HCT116 (cell line): Measurements from ENCODE around the gene ZNF423. TPM values are rescaled to one million over a fixed set of nuclear protein-coding genes. Genes with fewer than 3 reads are reported as not detected.

ENCODE experiments used
- ATAC-seq: fragments of 200-7000 bp; cut with Tn5 transposase; 2 replicates; pipeline ENCODE4 v1.9.1; 2020; ENCODE audit warnings: mild to moderate bottlenecking, moderate library complexity
- BruUV-seq: library from RNA; stranded (reverse); fragments of 400-500 nt; replicated peaks from 2 replicates; lab custom pipeline; 2021; lab: Mats Ljungman, UMichigan
- CTCF ChIA-PET: fragments of 300-600 bp; sonication (Branson Sonifier 250); formaldehyde crosslinking; loops from one replicate; lab custom pipeline; 2021; ENCODE audit warnings: antibody characterized with exemption; lab: Charles Lee
- POLR2A ChIA-PET: fragments of 300-600, 350-600 bp; sonication (Branson Sonifier 250); formaldehyde crosslinking; loops from one replicate; lab custom pipeline; 2021; ENCODE audit warnings: antibody characterized with exemption; lab: Charles Lee
- RAD21 ChIA-PET, 2 experiments: fragments of 300-600 bp; sonication (Branson Sonifier 250); formaldehyde crosslinking; loops; one replicate each; lab custom pipeline; 2023; ENCODE audit warnings: low total read pairs in 2 of 2; ENCODE audit not compliant: uncharacterized antibody in 2 of 2, unreplicated experiment in 2 of 2, low non-redundant PET in 1 of 2; lab: Charles Lee
- DNase-seq: peaks from one replicate; pipeline ENCODE4 v3.0.0-alpha.2; 2010; ENCODE audit warnings: low read depth, low spot score
- H2AFZ ChIP-seq: fragments of 200-600 bp; shearing (Covaris generic), sonication (generic); 2 replicates; pipeline ENCODE4 v1.6.1; 2017; ENCODE audit warnings: low read depth, mixed run types, mixed read lengths, antibody characterized with exemption, low read length; ENCODE audit not compliant: poor library complexity, severe bottlenecking
- H3K27ac ChIP-seq: 2 replicates; pipeline ENCODE4 v1.5.1; 2012; ENCODE audit warnings: low read depth, low read length
- H3K27me3 ChIP-seq: fragments of 200-600 bp; sonication (generic); 2 replicates; pipeline ENCODE4 v1.6.1; 2016; ENCODE audit warnings: mixed run types, low read length, mixed read lengths; ENCODE audit not compliant: insufficient read depth
- H3K36me3 ChIP-seq, 2 experiments: fragments of 200-500 bp in 1 of 2; fragments of 200-600 bp in 1 of 2; sonication (Bioruptor generic) in 1 of 2; sonication (generic) in 1 of 2; 2 replicates each; pipeline versions ENCODE4 v1.5.1 to v1.6.1; 2014 to 2016; ENCODE audit warnings: low read length in 2 of 2, inconsistent platforms in 1 of 2, mixed read lengths in 1 of 2, mixed run types in 1 of 2; ENCODE audit not compliant: insufficient read depth in 2 of 2, control insufficient read depth in 1 of 2
- H3K4me1 ChIP-seq, 2 experiments: fragments of 200-600 bp in 1 of 2; sonication (generic) in 1 of 2; 2 replicates each; pipeline versions ENCODE4 v1.5.1 to v1.6.1; 2012 to 2017; ENCODE audit warnings: low read length in 2 of 2, inconsistent platforms in 1 of 2, mild to moderate bottlenecking in 1 of 2, mixed read lengths in 1 of 2, mixed run types in 1 of 2, moderate library complexity in 1 of 2; ENCODE audit not compliant: insufficient read depth in 2 of 2, control insufficient read depth in 1 of 2
- H3K4me2 ChIP-seq: fragments of 200-600 bp; sonication (generic); 2 replicates; pipeline ENCODE4 v1.6.1; 2017; ENCODE audit warnings: mixed run types, low read length, mixed read lengths
- H3K4me3 ChIP-seq, 2 experiments: fragments of 200-600 bp in 1 of 2; sonication (generic) in 1 of 2; replicated peaks in 1 of 2; 2 replicates each; pipeline ENCODE4 v1.5.1; 2011 to 2016; ENCODE audit warnings: low read length in 2 of 2, control low read depth in 1 of 2, low read depth in 1 of 2, mild to moderate bottlenecking in 1 of 2, mixed read lengths in 1 of 2, mixed run types in 1 of 2
- H3K79me2 ChIP-seq: fragments of 200-600 bp; sonication (generic); 2 replicates; pipeline ENCODE4 v1.6.1; 2017; ENCODE audit warnings: mild to moderate bottlenecking, mixed run types, low read length, moderate library complexity, mixed read lengths; ENCODE audit not compliant: insufficient read depth
- H3K9ac ChIP-seq: fragments of 200-600 bp; sonication (generic); 2 replicates; pipeline ENCODE4 v1.6.1; 2016; ENCODE audit warnings: low read length, mixed read lengths
- H3K9me2 ChIP-seq: fragments of 200-600 bp; sonication (generic), shearing (Covaris generic); 2 replicates; pipeline ENCODE4 v1.6.1; 2017; ENCODE audit warnings: mixed run types, mild to moderate bottlenecking, moderate library complexity; ENCODE audit not compliant: insufficient read depth
- H3K9me3 ChIP-seq, 2 experiments: fragments of 200-500 bp in 1 of 2; fragments of 200-600 bp in 1 of 2; sonication (Bioruptor generic) in 1 of 2; sonication (generic) in 1 of 2; 2 replicates each; pipeline ENCODE4 v1.6.1; 2014 to 2017; ENCODE audit warnings: low read length in 2 of 2, mixed read lengths in 2 of 2, inconsistent platforms in 1 of 2, low read depth in 1 of 2, mild to moderate bottlenecking in 1 of 2, mixed run types in 1 of 2, moderate library complexity in 1 of 2; ENCODE audit not compliant: control insufficient read depth in 1 of 2, insufficient read depth in 1 of 2
- H4K20me1 ChIP-seq: fragments of 200-600 bp; sonication (generic), shearing (Covaris generic); 2 replicates; pipeline ENCODE4 v1.6.1; 2017; ENCODE audit warnings: mixed run types, mild to moderate bottlenecking, moderate library complexity; ENCODE audit not compliant: insufficient read depth
- ATF3 ChIP-seq: IDR thresholded peaks from 2 replicates; pipeline ENCODE4 v1.6.1; 2012
- CBX3 ChIP-seq: IDR thresholded peaks from 2 replicates; pipeline ENCODE4 v1.6.1; 2012; ENCODE audit warnings: low read depth
- CEBPB ChIP-seq: IDR thresholded peaks from 2 replicates; pipeline ENCODE4 v1.6.1; 2012; ENCODE audit warnings: low read depth
- EGR1 ChIP-seq: IDR thresholded peaks from 2 replicates; pipeline ENCODE4 v1.6.1; 2012; ENCODE audit warnings: low read depth
- EZH2phosphoT487 ChIP-seq: fragments of 200-600 bp; IDR thresholded peaks from 2 replicates; pipeline ENCODE4 v1.6.1; 2018; ENCODE audit warnings: antibody characterized with exemption, borderline replicate concordance
- FOSL1 ChIP-seq: IDR thresholded peaks from 2 replicates; pipeline ENCODE4 v1.6.1; 2012; ENCODE audit warnings: low read depth
- JUND ChIP-seq: IDR thresholded peaks from 2 replicates; pipeline ENCODE4 v1.6.1; 2012
- RAD21 ChIP-seq: IDR thresholded peaks from 2 replicates; pipeline ENCODE4 v1.6.1; 2012; ENCODE audit warnings: low read depth, mild to moderate bottlenecking
- REST ChIP-seq: IDR thresholded peaks from 2 replicates; pipeline ENCODE4 v1.6.1; 2012; ENCODE audit warnings: low read depth
- SP1 ChIP-seq: IDR thresholded peaks from 2 replicates; pipeline ENCODE4 v1.6.1; 2012; ENCODE audit warnings: low read depth
- SRF ChIP-seq: IDR thresholded peaks from 2 replicates; pipeline ENCODE4 v1.6.1; 2012; ENCODE audit warnings: low read depth
- TCF7L2 ChIP-seq: IDR thresholded peaks from 2 replicates; pipeline ENCODE4 v1.7.0; 2011; ENCODE audit warnings: borderline replicate concordance, inconsistent platforms; ENCODE audit not compliant: insufficient read depth, insufficient read length; ENCODE audit errors: extremely low read depth
- ZBTB33 ChIP-seq: IDR thresholded peaks from 2 replicates; pipeline ENCODE4 v1.6.1; 2011; ENCODE audit warnings: mild to moderate bottlenecking, low read length, moderate library complexity; ENCODE audit not compliant: insufficient replicate concordance; ENCODE audit errors: extremely low read depth
- ZNF274 ChIP-seq: fragments of 200-500 bp; sonication (Bioruptor generic); IDR thresholded peaks from 2 replicates; pipeline ENCODE4 v1.6.1; 2014; ENCODE audit warnings: mild to moderate bottlenecking, low read depth, low read length, inconsistent platforms
- intact Hi-C: fragments of 100-400 bp; cut with micrococcal nuclease; formaldehyde crosslinking; loops from 2 replicates; pipeline ENCODE4 v1.10.0; 2022
- total RNA-seq: library from RNA; stranded (reverse); gene quantifications from one replicate; pipeline ENCODE4 v1.2.1, GENCODE V29; 2021; ENCODE audit not compliant: unreplicated experiment

The ZNF423 gene
- total RNA-seq, 1 experiment from 2014 or later: 0.22 TPM

- Histone ChIP-seq H3K27me3 (no peaks in the 10 kb centered on the region), H3K9me3 (no peaks in the 10 kb centered on the region), H3K36me3 (no peaks in the 10 kb centered on the region), H3K4me1 (no peaks in the 10 kb centered on the region; a peak in 2 of 4 replicates), H3K27ac (no peak overlapping the region), H3K4me2 (no peak overlapping the region), H3K9ac (no peak overlapping the region), H3K79me2 (no peaks in the 10 kb centered on the region), H3K9me2 (no peaks in the 10 kb centered on the region), H2AFZ (no peak overlapping the region), H3K4me3 (no peak overlapping the region), H4K20me1 (no peaks in the 10 kb centered on the region; the same call in 1 of the 2 replicates)
- CTCF ChIA-PET: no interaction called here
- ATAC-seq (no peak), DNase-seq (no peak)
- TF ChIP-seq ATF3: no peak
- TF ChIP-seq JUND: no peak
- TF ChIP-seq TCF7L2: no peak
- TF ChIP-seq SRF: no peak
- TF ChIP-seq SP1: no peak
- no peak for TF ChIP-seq EZH2phosphoT487
- TF ChIP-seq FOSL1: no peak
- no peak for TF ChIP-seq ZNF274
- no peak for TF ChIP-seq RAD21
- TF ChIP-seq ZBTB33: no peak
- TF ChIP-seq EGR1: no peak
- no peak for TF ChIP-seq REST
- no peak for TF ChIP-seq CEBPB
- no peak for TF ChIP-seq CBX3
- POLR2A ChIA-PET: no interaction called here
- RAD21 ChIA-PET: no interaction called here
- no TSS peak for BruUV-seq
- intact Hi-C loops: no loop called here
These were observed 113.3 kb downstream of the ZNF423 start for GRCh38 chr16:49742428-49743202.
